Left hindlimb (tissue), 1 donor: ENCODE measurements around the gene CLINT1.

ENCODE experiments used
- DNase-seq: peaks from one replicate; pipeline ENCODE4 v3.0.0-alpha.2; 2018

CLINT1 gene

DNA sequence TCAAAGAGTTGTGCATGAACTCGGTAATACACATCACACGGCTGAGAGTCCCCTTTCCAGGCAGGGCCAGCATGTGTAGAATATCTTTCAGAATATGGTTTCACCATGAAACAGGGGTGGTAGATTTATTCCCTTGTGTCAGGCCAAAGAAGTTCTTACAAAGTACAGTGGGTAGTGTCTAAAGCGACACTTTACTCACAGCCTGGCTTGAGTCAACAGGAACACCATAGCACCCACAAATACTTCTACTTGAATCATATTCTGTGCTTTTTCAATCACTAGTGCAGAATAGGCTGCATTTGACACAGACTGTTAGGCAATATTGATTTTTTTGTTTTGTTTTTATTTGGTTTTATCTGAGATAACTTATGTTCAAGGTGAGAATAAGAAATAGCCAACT lies 102.8 kb downstream of the CLINT1 start:
- no peak for DNase-seq

GRCh38 chr5:157750320-157750719 lies 108.6 kb downstream of the CLINT1 start:
- DNase-seq = no peak

GRCh38 chr5:157749462-157749799 lies 109.5 kb downstream of the CLINT1 start:
- DNase-seq = no peak

DNA sequence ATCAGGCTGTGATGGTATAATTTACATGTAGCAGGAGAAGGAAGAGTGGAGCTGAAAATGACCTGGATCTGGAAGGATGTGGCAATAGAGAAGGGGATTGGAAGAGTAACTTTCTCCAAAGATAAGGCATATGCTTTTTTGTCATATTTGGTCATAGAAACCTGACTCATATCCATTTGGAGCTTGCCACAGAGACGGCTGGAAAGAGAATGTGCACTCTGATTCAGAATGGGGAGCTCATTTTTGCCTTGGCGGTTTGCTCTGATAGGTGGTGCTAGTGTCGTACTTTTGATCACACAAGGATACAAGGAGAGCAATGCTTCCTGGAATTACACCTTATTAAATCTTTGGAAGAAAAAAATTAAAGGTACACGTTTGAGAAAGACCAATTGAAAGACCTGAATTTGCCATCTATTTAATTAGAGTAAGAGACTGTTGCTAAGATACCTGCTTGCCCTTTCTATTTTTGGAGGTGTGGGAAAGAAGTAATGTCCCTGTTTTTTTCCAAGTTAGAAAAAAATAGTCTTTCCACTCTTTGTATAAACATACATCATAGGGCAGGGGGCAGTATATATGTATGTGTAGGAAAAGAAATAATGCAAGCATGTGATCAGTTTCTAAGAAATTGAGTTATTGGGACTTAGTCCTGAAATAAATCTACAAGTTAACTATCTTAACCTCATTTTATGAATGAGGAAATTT lies 110.0 kb downstream of the CLINT1 start:
- no peak for DNase-seq

DNA sequence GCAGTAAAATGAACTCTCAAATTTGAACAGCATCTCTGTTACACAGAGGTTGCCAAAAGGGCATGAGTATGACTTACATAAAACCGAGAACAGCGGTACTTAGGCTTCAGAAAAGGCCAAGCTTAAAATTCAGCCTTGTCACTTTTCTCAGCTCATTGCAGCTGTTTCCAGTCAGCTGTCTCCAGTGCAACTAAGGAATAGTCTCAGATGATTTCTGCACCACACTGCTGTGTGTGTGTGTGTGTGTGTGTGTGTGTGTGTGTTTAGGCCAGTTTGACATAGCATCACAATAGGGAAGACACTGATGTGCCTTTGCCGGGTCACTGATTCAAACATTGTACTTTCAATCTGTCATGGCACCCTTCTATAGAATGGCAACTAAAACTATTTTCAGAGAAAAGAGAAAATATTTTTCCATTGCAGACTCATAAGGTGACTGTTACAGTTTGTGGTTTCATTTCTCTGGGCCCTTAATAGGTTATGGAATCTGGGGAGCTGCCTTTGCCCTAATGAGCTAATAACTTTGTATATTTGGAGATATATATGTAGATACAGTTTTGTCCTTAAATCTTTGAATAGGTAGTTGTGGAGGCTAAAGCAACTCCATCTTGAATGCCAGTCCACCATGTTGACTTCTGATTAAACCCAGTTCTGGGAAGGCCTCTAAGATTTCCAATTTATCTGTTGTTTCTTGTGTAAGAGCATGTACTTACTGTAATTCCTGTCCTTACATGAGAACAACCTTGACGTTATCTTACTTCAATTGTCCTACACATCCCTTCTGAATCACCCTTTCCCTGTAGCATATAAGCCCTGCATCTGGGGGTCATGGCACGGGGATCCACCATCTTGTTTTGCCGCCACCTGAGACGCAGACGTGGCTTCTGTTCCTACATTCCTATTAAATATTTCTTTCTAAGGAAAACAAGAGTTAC lies 110.9 kb downstream of the CLINT1 start:
- DNase-seq = no peak

DNA sequence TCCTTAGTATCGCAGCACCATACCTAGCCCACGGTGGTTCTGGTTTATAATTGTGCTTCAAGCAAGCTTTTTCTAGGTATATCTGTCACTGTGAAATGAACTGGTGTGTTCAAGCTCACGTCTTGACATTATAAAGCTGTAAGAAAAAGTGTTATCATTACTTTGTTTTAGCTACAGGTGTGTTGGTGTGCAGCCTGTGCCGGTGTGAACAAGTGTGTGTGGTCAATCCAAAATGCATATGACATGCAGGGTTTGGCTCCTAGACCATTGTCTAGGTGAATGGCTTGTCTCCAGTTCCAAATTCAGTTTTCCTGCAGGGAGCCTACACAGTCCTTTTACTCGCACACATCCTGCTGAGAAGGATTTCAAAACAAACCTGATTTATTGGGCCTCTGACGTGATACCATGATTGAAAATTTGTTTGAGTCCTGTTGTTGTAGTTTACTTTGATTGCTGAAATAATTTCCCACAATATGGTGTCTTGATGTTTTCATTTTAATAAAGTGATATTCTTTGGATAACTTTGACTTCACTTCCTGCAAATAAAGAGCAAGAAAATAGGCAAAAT lies 111.7 kb downstream of the CLINT1 start:
- no peak for DNase-seq

DNA sequence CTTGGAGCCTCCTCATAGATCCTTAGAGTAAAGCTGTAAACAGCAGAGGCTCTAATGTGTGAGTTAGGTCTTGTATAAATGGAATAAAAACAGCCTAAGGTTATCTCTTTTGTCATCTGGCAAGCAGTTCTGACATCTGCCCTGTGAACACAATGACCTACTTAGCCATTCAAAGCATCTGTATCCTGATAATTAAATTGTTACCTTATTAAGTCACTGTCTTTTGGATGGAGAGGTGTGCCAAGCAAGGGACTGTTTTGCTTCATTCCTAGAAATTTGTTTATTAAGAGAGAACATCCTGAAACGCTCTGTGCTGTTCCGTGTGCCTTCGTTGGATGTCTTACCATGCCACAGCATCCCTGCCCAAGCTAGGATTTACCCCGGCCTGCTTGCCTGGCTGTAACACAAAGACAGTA lies 113.9 kb downstream of the CLINT1 start:
- DNase-seq = no peak

DNA sequence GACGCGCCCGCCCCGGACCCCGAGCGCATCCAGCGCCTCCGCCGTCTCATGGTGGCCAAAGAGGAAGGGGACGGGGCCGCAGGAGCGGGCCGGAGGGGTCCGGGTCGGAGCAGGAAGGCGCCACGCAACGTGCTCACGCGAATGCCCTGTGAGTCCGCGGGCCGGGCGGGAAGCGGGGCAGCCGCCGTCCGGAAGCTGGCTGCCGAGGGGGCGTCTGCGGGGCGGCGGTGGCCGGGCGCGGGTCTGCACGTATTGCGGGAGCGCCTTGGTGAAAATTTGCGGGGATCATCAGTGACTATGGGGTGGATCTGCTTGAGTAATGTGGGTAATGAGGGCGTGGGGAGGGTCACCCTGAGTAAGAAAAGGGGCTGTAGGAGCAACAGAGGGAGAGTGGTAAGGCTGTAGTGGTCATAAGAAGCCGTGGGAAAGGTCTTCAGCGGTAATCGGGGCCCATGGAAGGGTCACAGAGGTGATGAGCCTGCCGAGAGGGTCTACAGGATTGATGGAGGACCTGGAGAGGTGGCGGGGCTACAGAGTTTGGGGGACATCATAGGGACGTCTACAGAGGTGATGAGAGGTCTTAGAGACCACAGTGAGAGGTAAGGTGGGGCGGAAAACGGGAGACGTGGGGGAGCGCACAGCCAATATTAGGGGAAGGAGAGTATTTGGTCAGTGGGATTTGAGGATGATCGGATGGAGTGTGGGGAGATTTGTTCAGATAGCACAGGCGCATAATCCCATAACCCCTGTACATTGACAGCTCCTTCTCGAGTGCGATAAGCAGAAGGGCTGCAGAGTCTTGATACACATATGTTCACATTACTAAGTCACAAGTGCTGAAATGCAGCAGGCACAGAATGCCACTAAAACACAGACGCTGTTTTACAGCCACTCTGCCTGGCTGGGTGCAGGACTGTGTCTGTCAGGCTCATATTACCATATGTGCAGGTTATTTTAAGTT lies 114.6 kb downstream of the CLINT1 start:
- peak; percentile 38 for DNase-seq

DNA sequence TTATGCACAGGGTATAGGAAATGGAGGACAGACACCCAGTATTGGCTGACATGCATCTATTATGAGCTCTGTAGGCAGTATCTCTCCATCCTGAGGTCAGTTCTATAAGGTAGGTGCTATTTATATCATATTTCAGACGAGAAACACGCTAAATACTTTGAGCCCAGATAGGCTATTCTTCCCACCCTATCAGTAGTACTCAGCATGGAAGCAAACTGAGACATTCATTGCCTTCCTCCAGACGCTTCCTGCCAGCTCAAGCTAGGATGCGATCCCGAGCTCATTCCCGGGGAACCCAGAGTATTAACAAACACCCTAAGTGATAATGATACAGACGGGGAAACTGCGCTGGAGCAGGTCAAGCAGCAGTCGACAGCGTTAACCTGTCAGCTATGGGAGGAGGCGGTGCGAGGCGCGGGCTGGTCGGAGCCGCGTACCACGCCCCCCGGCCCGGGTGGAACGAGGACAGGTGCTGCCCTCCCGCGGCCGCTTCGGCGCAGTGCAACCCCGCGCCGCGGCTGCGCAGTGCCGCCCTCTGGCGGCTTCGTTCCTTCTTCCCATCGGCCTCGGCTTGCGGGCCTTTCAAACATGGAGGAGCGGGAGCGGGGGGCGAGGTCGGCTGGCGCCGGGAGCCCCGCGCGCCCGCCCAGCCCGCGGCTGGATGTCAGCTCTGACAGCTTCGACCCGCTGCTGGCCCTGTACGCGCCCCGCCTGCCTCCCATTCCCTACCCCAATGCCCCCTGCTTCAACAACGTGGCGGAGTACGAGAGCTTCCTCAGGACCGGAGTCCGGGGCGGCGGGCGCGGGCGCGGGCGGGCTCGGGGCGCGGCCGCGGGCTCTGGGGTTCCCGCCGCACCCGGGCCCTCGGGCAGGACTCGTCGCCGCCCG lies 115.5 kb downstream of the CLINT1 start, which contains the start of gene LSM11:
Gene LSM11 (plus strand): TSS at position 550 of the 888 bp plus-strand sequence. CDS start 39 bp downstream, at position 589.
- DNase-seq = peak; percentile 92

DNA sequence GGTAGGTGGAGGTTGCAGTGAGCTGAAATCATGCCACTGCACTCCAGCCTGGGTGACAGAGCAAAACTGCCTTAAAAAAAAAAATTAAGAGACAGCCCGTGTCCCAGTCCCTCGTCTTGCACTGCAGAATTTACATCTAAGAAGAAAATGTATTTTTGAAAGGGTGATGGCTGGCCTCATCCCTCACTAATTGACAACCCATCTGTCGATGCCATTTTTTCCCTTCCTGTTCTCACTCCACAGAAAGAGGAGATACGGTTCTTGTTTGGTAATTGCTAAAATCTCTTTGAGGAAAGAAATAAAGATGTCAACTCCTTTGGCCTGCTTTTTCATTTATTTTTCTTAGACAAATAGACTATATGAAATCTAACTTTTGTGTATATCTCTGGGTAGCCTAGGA lies 117.8 kb downstream of the CLINT1 start:
- DNase-seq = no peak

GRCh38 chr5:157740229-157740610 lies 118.7 kb downstream of the CLINT1 start:
- no peak for DNase-seq

DNA sequence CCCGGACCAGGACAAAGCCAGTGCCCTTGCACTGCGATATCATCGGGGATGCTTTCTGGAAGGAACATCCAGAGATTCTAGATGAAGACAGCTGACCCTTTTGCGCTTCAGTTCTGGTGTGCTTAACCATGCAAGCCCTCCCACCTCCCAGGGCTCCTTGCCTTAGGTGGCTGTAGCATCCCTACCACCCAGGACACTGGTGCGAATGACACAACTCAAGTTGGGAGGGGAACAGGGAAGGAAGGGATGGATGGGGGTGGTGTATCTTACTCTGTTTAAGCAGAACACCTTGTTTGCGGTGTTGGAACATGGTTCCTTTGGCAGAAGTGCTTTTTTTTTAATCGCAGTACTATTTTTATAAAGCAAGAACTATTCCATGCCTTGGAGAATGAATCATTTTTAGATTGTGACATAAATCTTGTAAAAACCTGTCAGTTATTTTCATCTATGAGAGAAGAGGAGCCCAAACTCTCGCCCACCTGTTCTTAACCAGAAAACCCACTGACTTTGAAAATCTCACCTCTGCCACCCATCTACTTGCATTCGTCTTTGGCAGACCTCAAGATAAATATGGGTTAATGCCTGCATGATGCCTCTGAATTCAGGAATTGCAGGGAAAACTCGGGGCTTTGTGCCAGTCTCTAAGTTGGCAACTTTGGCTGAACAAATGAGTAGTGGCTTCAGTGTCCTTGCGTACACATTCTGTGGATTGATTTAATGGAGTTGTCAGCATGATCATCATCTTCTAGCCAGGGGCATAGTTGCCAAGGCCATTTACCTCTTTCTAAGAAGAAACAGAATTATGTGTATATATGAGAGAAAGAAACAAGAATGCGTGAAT lies 119.3 kb downstream of the CLINT1 start:
- no peak for DNase-seq

DNA sequence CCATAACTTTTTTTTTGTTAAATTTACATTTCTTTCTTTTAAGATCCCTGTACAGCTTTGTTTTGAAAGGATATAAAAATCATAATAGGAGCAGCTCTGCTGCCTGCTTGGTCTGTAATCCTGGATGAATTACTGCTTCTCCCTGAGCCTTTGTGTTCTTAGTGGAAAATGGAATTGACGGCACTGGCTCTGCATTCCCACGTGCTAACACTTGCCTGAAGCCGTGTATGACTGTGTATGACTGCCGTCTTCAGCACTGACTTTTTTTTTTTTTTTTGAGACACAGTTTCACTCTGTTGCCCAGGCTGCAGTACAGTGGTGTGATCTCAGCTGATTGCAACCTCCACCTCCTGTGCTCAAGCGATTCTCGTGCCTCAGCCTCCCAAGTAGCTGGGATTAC lies 123.0 kb downstream of the CLINT1 start:
- DNase-seq = no peak
